Measurements from ENCODE around the gene ATP5MC2.
"Not testable (repeated sequence)": the region's sequence is repeated elsewhere in the genome, so short reads cannot be mapped to it uniquely, and the experiment has no call there.

ATP5MC2 gene

GRCh38 chr12:53694756-53695151 lies 18.9 kb upstream of the ATP5MC2 start:
- no peak for DNase-seq

- no peak for DNase-seq
These were observed 12.3 kb upstream of the ATP5MC2 start for GRCh38 chr12:53688134-53688533.

GRCh38 chr12:53686436-53686835 lies 10.6 kb upstream of the ATP5MC2 start:
- DNase-seq = no peak

GRCh38 chr12:53684654-53685220 lies 8.9 kb upstream of the ATP5MC2 start:
- DNase-seq = no peak

- no peak for DNase-seq
These were observed 8.1 kb upstream of the ATP5MC2 start for GRCh38 chr12:53683983-53684382.

- DNase-seq = no peak
These were observed 7.6 kb upstream of the ATP5MC2 start for GRCh38 chr12:53683494-53683893.

GRCh38 chr12:53680061-53680460 lies 4.2 kb upstream of the ATP5MC2 start:
- not testable (repeated sequence) for DNase-seq

GRCh38 chr12:53677800-53678148 lies 1.9 kb upstream of the ATP5MC2 start:
- no peak for DNase-seq

- peak in 3 of 4 experiments; percentile 15 to 33 (median 26) for DNase-seq
These were observed 1.3 kb upstream of the ATP5MC2 start for GRCh38 chr12:53677016-53677799.

GRCh38 chr12:53676656-53677015 lies 753 bp upstream of the ATP5MC2 start:
- DNase-seq = peak in 1 of 4 experiments; percentile 44

GRCh38 chr12:53674977-53675700 lies 744 bp downstream of the ATP5MC2 start:
- peak in 3 of 4 experiments; percentile 12 to 34 (median 18) for DNase-seq

- no peak for DNase-seq
These were observed 4.9 kb downstream of the ATP5MC2 start for GRCh38 chr12:53670971-53671370.

- DNase-seq = no peak
These were observed 5.6 kb downstream of the ATP5MC2 start for GRCh38 chr12:53670308-53670707.

- DNase-seq = no peak
These were observed 8.8 kb downstream of the ATP5MC2 start for GRCh38 chr12:53667080-53667479.

GRCh38 chr12:53664936-53665335 lies 10.9 kb downstream of the ATP5MC2 start:
- no peak for DNase-seq

GRCh38 chr12:53664191-53664590 lies 11.7 kb downstream of the ATP5MC2 start:
- no peak for DNase-seq

- DNase-seq = no peak
These were observed 15.8 kb downstream of the ATP5MC2 start for GRCh38 chr12:53660041-53660440.

- no peak for DNase-seq
These were observed 16.3 kb downstream of the ATP5MC2 start for GRCh38 chr12:53659571-53659981.

GRCh38 chr12:53659011-53659551 lies 16.8 kb downstream of the ATP5MC2 start:
- no peak for DNase-seq

GRCh38 chr12:53657041-53657440 lies 18.8 kb downstream of the ATP5MC2 start:
- DNase-seq = no peak

GRCh38 chr12:53653595-53653994 lies 22.3 kb downstream of the ATP5MC2 start:
- no peak for DNase-seq

GRCh38 chr12:53652366-53652765 lies 23.5 kb downstream of the ATP5MC2 start:
- no peak for DNase-seq

- DNase-seq = no peak
These were observed 24.1 kb downstream of the ATP5MC2 start for GRCh38 chr12:53651737-53652136.

GRCh38 chr12:53646300-53646699 lies 29.6 kb downstream of the ATP5MC2 start:
- not testable (repeated sequence) for DNase-seq
